OCI-M1 (cell line): ENCODE measurements around the gene KRTAP12-1.
"Not testable (repeated sequence)": the region's sequence is repeated elsewhere in the genome, so short reads cannot be mapped to it uniquely, and the experiment has no call there.

Source experiments
- DNase-seq: peaks from one replicate; lab custom pipeline; 2025; lab: John Stamatoyannopoulos, UW

The KRTAP12-1 gene

GRCh38 chr21:44667612-44668011, 14.4 kb downstream of the KRTAP12-1 start:
- no peak for DNase-seq

DNA sequence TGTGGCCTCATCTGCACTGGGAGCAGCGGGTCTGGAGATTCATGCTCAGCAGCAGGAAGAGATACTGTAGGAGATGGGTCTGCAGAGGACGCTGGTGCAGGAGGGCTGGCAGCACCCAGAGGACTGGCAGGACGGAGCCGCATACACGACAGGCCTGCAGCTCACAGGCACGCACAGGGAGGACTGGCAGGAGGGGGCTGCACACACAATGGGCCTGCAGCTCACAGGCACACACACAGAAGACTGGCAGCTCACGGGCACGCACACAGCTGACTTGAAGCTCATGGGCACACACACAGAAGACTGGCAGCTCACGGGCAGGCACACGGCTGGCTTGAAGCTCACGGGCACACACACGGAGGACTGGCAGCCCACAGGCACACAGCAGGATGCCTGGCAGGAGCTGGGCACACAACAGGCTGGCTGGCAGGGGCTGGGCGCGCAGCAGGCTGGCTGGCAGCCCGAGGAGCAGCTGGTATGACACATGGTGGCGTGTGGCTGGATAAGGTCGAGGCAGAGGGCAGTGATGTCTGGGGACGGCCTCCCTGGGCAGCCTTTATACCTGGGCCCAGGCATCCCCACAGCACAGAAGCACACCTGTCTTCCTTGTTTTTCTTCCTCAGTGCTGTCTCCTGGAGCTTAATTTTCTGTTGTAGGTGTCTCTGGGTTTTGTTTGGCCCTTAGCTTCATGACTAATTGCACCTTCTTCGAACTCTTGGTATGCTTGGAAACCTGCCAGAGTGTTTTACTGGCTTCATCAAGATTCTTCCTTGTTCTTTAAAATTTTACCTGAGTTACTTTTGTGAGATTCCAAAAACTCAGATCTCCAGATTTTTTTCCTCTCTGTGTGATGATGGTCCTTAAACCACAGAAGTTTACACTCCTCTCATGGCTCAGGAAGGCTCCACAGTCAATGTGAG, 15.3 kb downstream of the KRTAP12-1 start, which contains the start of gene KRTAP12-2:
KRTAP12-2 (minus strand) TSS at position 527 of the 920 bp plus-strand sequence; CDS start at position 486, 41 bp downstream.
- no peak for DNase-seq

GRCh38 chr21:44664691-44665090, 17.3 kb downstream of the KRTAP12-1 start:
- DNase-seq, result no peak

DNA sequence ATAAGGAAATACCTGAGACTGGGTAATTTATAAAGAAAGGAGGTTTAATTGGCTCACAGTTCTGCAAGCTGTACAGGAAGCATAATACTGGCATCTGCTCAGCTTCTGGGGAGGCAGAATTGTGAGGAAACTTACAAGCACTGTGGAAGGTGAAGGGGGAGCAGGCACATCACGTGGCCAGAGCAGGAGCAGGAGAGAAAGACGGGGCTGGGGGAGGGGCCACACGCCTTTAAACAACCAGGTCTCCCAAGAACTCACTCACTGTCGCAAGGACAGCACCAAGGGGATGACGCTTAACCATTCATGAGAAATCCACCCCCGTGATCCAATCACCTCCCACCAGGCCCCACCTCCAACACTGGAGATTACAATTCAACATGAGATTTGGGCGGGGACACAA, 20.4 kb downstream of the KRTAP12-1 start:
- DNase-seq, result not testable (repeated sequence)

- DNase-seq, result no peak
These were observed 22.9 kb downstream of the KRTAP12-1 start for GRCh38 chr21:44658913-44659595.

- no peak for DNase-seq
These were observed 23.4 kb downstream of the KRTAP12-1 start for GRCh38 chr21:44658541-44658910.

- DNase-seq, result no peak
These were observed 24.1 kb downstream of the KRTAP12-1 start, which contains the start of gene KRTAP12-3 for GRCh38 chr21:44657635-44658540. Gene KRTAP12-3, plus strand, starts transcription at chr21:44657932. Its CDS starts 48 bp downstream, at chr21:44657980.

DNA sequence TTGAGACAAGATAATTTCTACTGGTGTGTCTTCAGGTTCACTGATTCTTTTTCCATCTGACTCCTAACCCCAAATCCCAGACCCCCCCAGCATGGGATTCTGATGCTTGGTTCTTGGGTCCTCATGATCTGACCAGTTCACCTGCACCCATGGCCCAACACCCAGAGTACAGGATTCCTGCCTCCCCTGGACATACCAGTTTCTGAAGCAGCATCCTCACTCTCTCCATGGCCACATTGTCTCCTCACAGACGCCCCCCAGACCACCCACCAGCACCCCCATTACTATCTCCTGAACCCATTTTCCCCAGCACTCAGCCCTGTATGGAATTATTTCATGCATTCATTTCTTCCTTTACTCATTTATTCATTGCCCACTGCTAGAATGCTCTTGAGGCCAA, 25.1 kb downstream of the KRTAP12-1 start:
- DNase-seq, result no peak

- DNase-seq, result no peak
These were observed 27.3 kb downstream of the KRTAP12-1 start, which contains the start of gene KRTAP12-4 for GRCh38 chr21:44654576-44655175. Gene KRTAP12-4, minus strand, starts transcription at chr21:44654659. Its CDS starts 45 bp downstream, at chr21:44654614.

- no peak for DNase-seq
These were observed 28.0 kb downstream of the KRTAP12-1 start for GRCh38 chr21:44653656-44654575.

DNA sequence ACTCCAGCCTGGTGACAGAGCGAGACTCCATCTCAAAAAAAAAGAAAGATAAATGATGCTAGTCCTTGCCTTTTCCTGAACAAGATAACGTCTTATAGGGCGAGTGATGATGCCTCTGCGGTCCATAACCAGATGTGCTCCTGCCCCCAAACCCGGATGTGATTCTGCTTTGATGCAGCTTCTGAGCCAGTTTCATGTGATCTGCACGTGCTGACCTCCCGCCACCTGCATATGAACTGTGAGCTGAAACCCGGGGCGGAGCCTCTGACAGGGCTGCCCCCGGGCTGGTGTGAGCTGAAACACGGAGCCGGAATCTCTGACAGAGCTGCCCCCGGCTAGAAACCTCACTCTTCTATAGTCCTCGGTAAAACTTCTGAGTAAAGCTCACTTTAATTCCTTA, 28.8 kb downstream of the KRTAP12-1 start:
- no peak for DNase-seq

GRCh38 chr21:44650973-44651675, 30.8 kb downstream of the KRTAP12-1 start:
- DNase-seq, result no peak

DNA sequence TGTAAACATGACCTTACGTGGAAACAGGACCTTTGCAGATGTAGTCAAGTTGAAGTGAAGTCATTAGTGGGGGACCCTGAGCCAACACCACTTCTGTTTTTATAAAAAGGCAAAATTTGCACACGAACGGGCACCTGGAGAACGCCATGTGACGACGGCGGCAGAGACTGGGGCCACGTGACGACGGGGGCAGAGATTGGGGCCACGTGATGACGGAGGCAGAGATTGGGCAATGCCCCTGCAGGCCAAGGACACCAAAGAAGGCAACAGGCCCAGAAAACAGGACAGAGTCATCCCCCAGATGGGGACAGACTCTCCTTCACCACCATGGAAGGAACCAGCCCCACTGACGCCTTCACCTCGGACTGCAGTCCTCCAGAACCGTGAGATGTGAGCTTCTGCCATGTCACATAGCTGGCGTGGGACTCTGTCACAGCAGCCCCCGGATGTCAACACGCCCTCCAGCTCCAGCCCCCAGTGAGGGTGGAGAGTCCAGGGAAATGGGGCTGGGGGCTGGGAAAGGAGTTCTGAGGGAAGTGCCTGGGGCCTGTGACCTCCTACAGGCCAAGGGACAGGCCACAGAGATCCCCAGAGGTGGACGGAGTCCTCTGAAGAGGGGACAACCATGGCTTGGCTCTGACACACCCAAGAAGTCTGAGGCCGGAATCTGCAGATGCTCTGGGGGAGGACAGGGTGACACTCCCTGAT, 31.5 kb downstream of the KRTAP12-1 start:
- no peak for DNase-seq

GRCh38 chr21:44649521-44650100, 32.4 kb downstream of the KRTAP12-1 start:
- no peak for DNase-seq

DNA sequence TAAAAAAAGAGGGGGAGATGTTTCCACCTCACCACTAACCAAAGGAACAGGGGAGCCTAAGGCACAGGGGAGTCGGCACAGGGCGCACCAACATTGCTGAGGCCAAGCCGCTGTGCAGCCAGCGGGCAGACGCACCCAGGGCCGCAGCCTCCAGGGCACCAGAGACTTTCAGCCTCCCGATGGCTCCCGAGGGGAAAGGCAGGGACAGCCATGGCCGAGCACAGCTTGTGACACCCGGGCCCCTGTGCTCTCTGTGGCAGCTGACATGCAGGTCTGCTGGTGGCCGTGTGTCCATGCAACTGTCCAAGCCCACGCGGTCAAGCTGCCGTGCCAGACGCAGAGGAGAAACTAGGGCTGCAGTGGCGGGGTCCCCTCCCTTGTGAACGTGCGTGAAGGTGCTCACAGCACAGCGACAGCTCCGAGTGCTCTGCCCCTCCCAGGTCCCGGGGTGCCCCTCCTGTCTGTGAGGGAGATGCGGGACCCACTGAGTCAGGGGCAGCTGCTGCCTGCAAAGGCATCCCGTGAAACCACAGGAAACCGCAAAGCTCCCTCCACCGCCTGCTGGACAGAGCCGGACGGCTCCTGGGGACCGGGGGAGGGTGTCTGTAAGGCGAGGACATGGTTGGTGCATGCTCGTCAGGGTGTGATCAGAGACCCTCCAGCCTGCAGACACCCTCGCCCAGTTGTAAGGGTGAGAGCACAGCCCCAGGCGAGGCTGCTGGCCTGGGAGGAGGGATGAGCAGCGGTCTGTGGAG, 33.2 kb downstream of the KRTAP12-1 start:
- DNase-seq, result no peak

DNA sequence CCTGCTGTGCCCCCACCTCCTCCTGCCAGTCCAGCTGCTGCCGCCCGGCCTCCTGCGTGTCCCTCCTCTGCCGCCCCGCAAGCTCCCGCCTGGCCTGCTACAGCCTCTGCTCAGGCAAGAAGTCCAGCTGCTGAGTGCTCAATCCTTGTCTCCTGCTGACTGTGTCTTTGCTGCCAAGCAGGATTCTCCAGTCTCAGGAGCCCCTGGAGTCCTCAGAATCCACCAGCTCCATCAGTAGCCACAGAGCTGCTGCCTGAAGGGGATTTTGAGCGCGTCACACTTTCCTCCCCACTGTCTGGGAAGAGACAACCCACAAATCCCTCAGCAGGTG, 34.8 kb downstream of the KRTAP12-1 start:
- no peak for DNase-seq

- not testable (repeated sequence) for DNase-seq
These were observed 35.4 kb downstream of the KRTAP12-1 start, which contains the start of gene KRTAP10-11 for GRCh38 chr21:44646366-44647221. Gene KRTAP10-11, plus strand, starts transcription at chr21:44646414. Its CDS starts 45 bp downstream, at chr21:44646459.
